Astrocyte of the hippocampus (primary cell): ENCODE results near the gene APP.
A peak's percentile ranks its signal among the peaks of the same experiment; 100 is the strongest.

Experiments
- DNase-seq: peaks from one replicate; pipeline ENCODE4 v3.0.0; 2011; ENCODE audit warnings: low read depth, low spot score

The APP gene

GRCh38 chr21:25907573-25908275, 262.8 kb downstream of the APP start:
- DNase-seq: peak; percentile 59

GRCh38 chr21:25906587-25906986, 264.0 kb downstream of the APP start:
- DNase-seq: no peak

- DNase-seq: no peak
These were observed 265.4 kb downstream of the APP start for GRCh38 chr21:25905126-25905525.

- DNase-seq: no peak
These were observed 266.4 kb downstream of the APP start for GRCh38 chr21:25904044-25904695.

GRCh38 chr21:25903607-25904006, 267.0 kb downstream of the APP start:
- no peak for DNase-seq

- no peak for DNase-seq
These were observed 269.1 kb downstream of the APP start for GRCh38 chr21:25901330-25901979.

GRCh38 chr21:25898671-25899070, 271.9 kb downstream of the APP start:
- DNase-seq: no peak

GRCh38 chr21:25897383-25897782, 273.2 kb downstream of the APP start:
- no peak for DNase-seq

- no peak for DNase-seq
These were observed 274.0 kb downstream of the APP start for GRCh38 chr21:25896501-25897056.

GRCh38 chr21:25895565-25896205, 274.9 kb downstream of the APP start:
- DNase-seq: peak; percentile 49

GRCh38 chr21:25893191-25893590, 277.4 kb downstream of the APP start:
- no peak for DNase-seq

GRCh38 chr21:25891596-25891995, 279.0 kb downstream of the APP start:
- DNase-seq: no peak

- no peak for DNase-seq
These were observed 280.6 kb downstream of the APP start for GRCh38 chr21:25890001-25890400.

GRCh38 chr21:25888711-25889110, 281.9 kb downstream of the APP start:
- no peak for DNase-seq

- no peak for DNase-seq
These were observed 282.8 kb downstream of the APP start for GRCh38 chr21:25887646-25888306.

GRCh38 chr21:25887166-25887565, 283.4 kb downstream of the APP start:
- no peak for DNase-seq

GRCh38 chr21:25885880-25886279, 284.7 kb downstream of the APP start:
- DNase-seq: peak; percentile 17

GRCh38 chr21:25885405-25885804, 285.2 kb downstream of the APP start:
- DNase-seq: no peak

- no peak for DNase-seq
These were observed 286.3 kb downstream of the APP start for GRCh38 chr21:25884311-25884710.

- DNase-seq: peak; percentile 78
These were observed 288.8 kb downstream of the APP start for GRCh38 chr21:25881524-25882376.

GRCh38 chr21:25879203-25879602, 291.4 kb downstream of the APP start:
- no peak for DNase-seq
